ENCODE data around the gene CAMSAP1.

The CAMSAP1 gene

DNA sequence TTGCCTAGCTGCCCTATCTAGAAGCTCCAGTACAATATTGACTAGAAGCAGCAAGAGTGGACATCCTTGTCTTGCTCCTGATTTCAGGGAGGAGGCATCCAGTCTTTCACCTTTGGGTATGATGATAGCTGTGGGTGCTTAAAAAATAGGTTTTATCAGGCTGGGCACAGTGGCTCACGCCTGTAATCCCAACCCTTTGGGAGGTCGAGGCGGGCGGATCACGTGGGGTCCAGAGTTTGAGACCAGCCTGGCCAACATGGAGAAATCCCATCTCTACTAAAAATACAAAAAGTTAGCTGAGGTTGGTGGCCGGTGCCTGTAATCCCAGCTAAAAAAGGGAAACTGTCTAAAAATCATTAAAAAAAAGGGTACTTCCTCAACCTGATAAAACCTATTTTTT is 2.0 kb upstream of the CAMSAP1 start:
- WGBS (ENCODE audit: extremely low coverage, insufficient coverage, low lambda C conversion rate): no CpG with 5 or more reads among the region's 6 CpGs
- Histone ChIP-seq H3K4ac (ENCODE audit: low read depth, low read length) (no peak overlapping the region), H2BK120ac (ENCODE audit: low read depth, low read length) (no peak overlapping the region), H3K4me3 (ENCODE audit: low read length) (no peak overlapping the region), H3K79me2 (ENCODE audit: control insufficient read depth, insufficient read depth, low read length) (peaks cover 21% of the 10 kb centered on the region), H3K79me1 (ENCODE audit: low read length) (peaks cover 15% of the 10 kb centered on the region), H3K18ac (ENCODE audit: low read length) (no peak overlapping the region), H2AK5ac (ENCODE audit: low read length) (no peak overlapping the region), H4K5ac (ENCODE audit: low read length) (no peak overlapping the region), H2BK5ac (ENCODE audit: low read length) (no peak overlapping the region), H3K27me3 (ENCODE audit: insufficient read depth, low read length, poor library complexity) (no peaks in the 10 kb centered on the region), H3K23ac (ENCODE audit: low read length) (no peak overlapping the region), H2BK15ac (replicated peaks; ENCODE audit: low read depth) (no peak overlapping the region), H3K27ac (ENCODE audit: low read depth, low read length) (no peak overlapping the region), H3K56ac (ENCODE audit: low read length) (no peak overlapping the region), H3K9ac (ENCODE audit: low read length) (no peak overlapping the region), H4K8ac (ENCODE audit: low read depth, low read length) (no peak overlapping the region), H3K4me2 (ENCODE audit: low read length) (no peak overlapping the region), H3K36me3 (ENCODE audit: control insufficient read depth, insufficient read depth, low read length) (peaks cover 5% of the 10 kb centered on the region), H3K4me1 (ENCODE audit: control insufficient read depth, low read depth, low read length) (no peaks in the 10 kb centered on the region)
- DNase-seq: no peak

GRCh38 chr9:135908754-135909204 is 1.4 kb upstream of the CAMSAP1 start:
- Histone ChIP-seq H2BK120ac (ENCODE audit: low read depth, low read length) (no peak overlapping the region), H3K9ac (ENCODE audit: low read length) (no peak overlapping the region), H3K4me1 (ENCODE audit: control insufficient read depth, low read depth, low read length) (no peaks in the 10 kb centered on the region), H3K56ac (ENCODE audit: low read length) (no peak overlapping the region), H3K79me2 (ENCODE audit: control insufficient read depth, insufficient read depth, low read length) (peaks cover 26% of the 10 kb centered on the region), H4K8ac (ENCODE audit: low read depth, low read length) (no peak overlapping the region), H3K4me2 (ENCODE audit: low read length) (no peak overlapping the region), H3K27me3 (ENCODE audit: insufficient read depth, low read length, poor library complexity) (no peaks in the 10 kb centered on the region), H3K27ac (ENCODE audit: low read depth, low read length) (no peak overlapping the region), H2BK15ac (replicated peaks; ENCODE audit: low read depth) (no peak overlapping the region), H3K79me1 (ENCODE audit: low read length) (peaks cover 16% of the 10 kb centered on the region), H2AK5ac (ENCODE audit: low read length) (no peak overlapping the region), H3K4me3 (ENCODE audit: low read length) (no peak overlapping the region), H3K18ac (ENCODE audit: low read length) (no peak overlapping the region), H3K36me3 (ENCODE audit: control insufficient read depth, insufficient read depth, low read length) (peaks cover 5% of the 10 kb centered on the region), H2BK5ac (ENCODE audit: low read length) (no peak overlapping the region), H4K5ac (ENCODE audit: low read length) (no peak overlapping the region), H3K23ac (ENCODE audit: low read length) (no peak overlapping the region), H3K4ac (ENCODE audit: low read depth, low read length) (no peak overlapping the region)
- WGBS (ENCODE audit: extremely low coverage, insufficient coverage, low lambda C conversion rate): no CpG with 5 or more reads among the region's 12 CpGs
- no peak for DNase-seq

GRCh38 chr9:135908093-135908753 is 877 bp upstream of the CAMSAP1 start:
- peak overlapping the region; percentile 94 for H3K18ac ChIP-seq (ENCODE audit: low read length)
- H4K5ac ChIP-seq (ENCODE audit: low read length): no peak overlapping the region
- peaks cover 32% of the 10 kb centered on the region for H3K79me2 ChIP-seq (ENCODE audit: control insufficient read depth, insufficient read depth, low read length)
- H3K4me1 ChIP-seq (ENCODE audit: control insufficient read depth, low read depth, low read length): no peaks in the 10 kb centered on the region
- peak overlapping the region; percentile 63 for H3K4ac ChIP-seq (ENCODE audit: low read depth, low read length)
- H3K27me3 ChIP-seq (ENCODE audit: insufficient read depth, low read length, poor library complexity): no peaks in the 10 kb centered on the region
- peak overlapping the region; percentile 75 for H3K9ac ChIP-seq (ENCODE audit: low read length)
- H2BK5ac ChIP-seq (ENCODE audit: low read length): no peak overlapping the region
- H3K23ac ChIP-seq (ENCODE audit: low read length): no peak overlapping the region
- no peak overlapping the region for H2BK15ac ChIP-seq (replicated peaks; ENCODE audit: low read depth)
- peaks cover 4% of the 10 kb centered on the region for H3K36me3 ChIP-seq (ENCODE audit: control insufficient read depth, insufficient read depth, low read length)
- H4K8ac ChIP-seq (ENCODE audit: low read depth, low read length): no peak overlapping the region
- H3K56ac ChIP-seq (ENCODE audit: low read length): peak overlapping the region; percentile 90
- peak overlapping the region; percentile 78 for H3K4me2 ChIP-seq (ENCODE audit: low read length)
- WGBS (ENCODE audit: extremely low coverage, insufficient coverage, low lambda C conversion rate): no CpG with 5 or more reads among the region's 42 CpGs
- peak overlapping the region; percentile 71 for H3K27ac ChIP-seq (ENCODE audit: low read depth, low read length)
- peak overlapping the region; percentile 76 for H2BK120ac ChIP-seq (ENCODE audit: low read depth, low read length)
- peak overlapping the region; percentile 54 for H3K4me3 ChIP-seq (ENCODE audit: low read length)
- peaks cover 17% of the 10 kb centered on the region for H3K79me1 ChIP-seq (ENCODE audit: low read length)
- no peak for DNase-seq
- no peak overlapping the region for H2AK5ac ChIP-seq (ENCODE audit: low read length)

- no peaks in the 10 kb centered on the region for H3K4me1 ChIP-seq (ENCODE audit: control insufficient read depth, low read depth, low read length)
- DNase-seq: peak; percentile 51
- no peak overlapping the region for H3K23ac ChIP-seq (ENCODE audit: low read length)
- no peak overlapping the region for H3K4me2 ChIP-seq (ENCODE audit: low read length)
- H3K18ac ChIP-seq (ENCODE audit: low read length): peak overlapping the region; percentile 98
- no CpG with 5 or more reads among the region's 69 CpGs for WGBS (ENCODE audit: extremely low coverage, insufficient coverage, low lambda C conversion rate)
- no peak overlapping the region for H4K8ac ChIP-seq (ENCODE audit: low read depth, low read length)
- H3K27me3 ChIP-seq (ENCODE audit: insufficient read depth, low read length, poor library complexity): no peaks in the 10 kb centered on the region
- peaks cover 27% of the 10 kb centered on the region for H3K79me1 ChIP-seq (ENCODE audit: low read length)
- no peak overlapping the region for H2AK5ac ChIP-seq (ENCODE audit: low read length)
- peaks cover 2% of the 10 kb centered on the region for H3K36me3 ChIP-seq (ENCODE audit: control insufficient read depth, insufficient read depth, low read length)
- peak overlapping the region; percentile 74 for H3K27ac ChIP-seq (ENCODE audit: low read depth, low read length)
- H2BK15ac ChIP-seq (replicated peaks; ENCODE audit: low read depth): no peak overlapping the region
- H3K56ac ChIP-seq (ENCODE audit: low read length): peak overlapping the region; percentile 93
- no peak overlapping the region for H2BK5ac ChIP-seq (ENCODE audit: low read length)
- no peak overlapping the region for H4K5ac ChIP-seq (ENCODE audit: low read length)
- peak overlapping the region; percentile 84 for H3K9ac ChIP-seq (ENCODE audit: low read length)
- H2BK120ac ChIP-seq (ENCODE audit: low read depth, low read length): peak overlapping the region; percentile 86
- peaks cover 44% of the 10 kb centered on the region for H3K79me2 ChIP-seq (ENCODE audit: control insufficient read depth, insufficient read depth, low read length)
- peak overlapping the region; percentile 72 for H3K4me3 ChIP-seq (ENCODE audit: low read length)
- peak overlapping the region; percentile 99 for H3K4ac ChIP-seq (ENCODE audit: low read depth, low read length)
Observed at GRCh38 chr9:135907006-135907430, 328 bp downstream of the CAMSAP1 start.

DNA sequence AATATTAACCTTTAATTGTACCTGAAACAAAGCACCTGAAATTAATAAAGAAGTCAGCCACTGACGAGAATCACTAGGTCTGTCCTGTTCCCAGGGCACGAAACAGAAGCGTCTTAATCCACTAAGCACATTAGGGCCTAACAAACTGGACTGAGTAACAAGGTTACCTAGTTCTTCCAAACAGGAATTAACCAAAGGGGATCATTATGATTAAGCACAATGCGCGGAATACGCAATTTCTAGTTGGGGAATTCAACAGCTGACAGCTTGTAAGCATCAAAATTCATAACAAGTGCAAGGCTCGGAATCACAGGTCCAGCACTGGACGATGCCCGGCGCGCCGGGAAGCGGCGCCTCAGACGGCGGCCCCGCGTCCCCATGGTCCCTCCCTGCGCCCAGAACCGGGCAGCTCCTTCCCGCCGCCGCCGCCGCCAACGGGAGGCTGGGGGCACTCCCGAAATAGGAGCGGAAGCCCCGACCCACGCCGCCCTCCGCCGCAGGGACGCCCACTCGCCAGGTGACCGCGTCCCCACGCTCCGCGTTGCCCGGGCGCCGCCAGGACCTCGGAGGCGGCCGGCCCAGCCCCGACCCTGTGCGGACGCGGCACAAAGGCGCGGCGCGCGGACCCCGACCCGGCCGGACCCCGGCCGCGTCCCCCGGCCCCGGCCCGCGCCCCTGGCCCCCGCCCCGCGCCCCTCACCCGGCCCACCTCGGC is 898 bp downstream of the CAMSAP1 start:
- Histone ChIP-seq H3K27ac (ENCODE audit: low read depth, low read length) (no peak overlapping the region), H3K9ac (ENCODE audit: low read length) (peak overlapping the region; percentile 84), H2AK5ac (ENCODE audit: low read length) (no peak overlapping the region), H3K18ac (ENCODE audit: low read length) (peak overlapping the region; percentile 98), H3K4ac (ENCODE audit: low read depth, low read length) (peak overlapping the region; percentile 99), H3K23ac (ENCODE audit: low read length) (peak overlapping the region; percentile 76), H3K4me1 (ENCODE audit: control insufficient read depth, low read depth, low read length) (no peaks in the 10 kb centered on the region), H3K56ac (ENCODE audit: low read length) (peak overlapping the region; percentile 93), H4K8ac (ENCODE audit: low read depth, low read length) (no peak overlapping the region), H3K79me1 (ENCODE audit: low read length) (peaks cover 31% of the 10 kb centered on the region), H3K4me3 (ENCODE audit: low read length) (peak overlapping the region; percentile 76), H3K79me2 (ENCODE audit: control insufficient read depth, insufficient read depth, low read length) (peaks cover 50% of the 10 kb centered on the region), H2BK5ac (ENCODE audit: low read length) (no peak overlapping the region), H4K5ac (ENCODE audit: low read length) (no peak overlapping the region), H3K4me2 (ENCODE audit: low read length) (peak overlapping the region; percentile 69), H3K27me3 (ENCODE audit: insufficient read depth, low read length, poor library complexity) (no peaks in the 10 kb centered on the region), H3K36me3 (ENCODE audit: control insufficient read depth, insufficient read depth, low read length) (peaks cover 2% of the 10 kb centered on the region), H2BK15ac (replicated peaks; ENCODE audit: low read depth) (no peak overlapping the region), H2BK120ac (ENCODE audit: low read depth, low read length) (peak overlapping the region; percentile 86)
- WGBS (ENCODE audit: extremely low coverage, insufficient coverage, low lambda C conversion rate): no CpG with 5 or more reads among the region's 70 CpGs
- no peak for DNase-seq
